HepG2 (cell line): ENCODE measurements around the gene PHACTR1. TPM values are rescaled to one million over a fixed set of nuclear protein-coding genes. Genes with fewer than 3 reads are reported as not detected.

Source experiments
- ATAC-seq: fragments of 200-7000 bp; cut with Tn5 transposase; 3 replicates; pipeline ENCODE4 v1.9.1; 2020; ENCODE audit warnings: mild to moderate bottlenecking, moderate library complexity
- BruUV-seq: library from RNA; stranded (reverse); fragments of 400-500 nt; replicated peaks from 2 replicates; lab custom pipeline; 2021; lab: Mats Ljungman, UMichigan
- CTCF ChIA-PET: fragments of 300-600 bp; formaldehyde crosslinking; extraction: SDS; loops from one replicate; lab custom pipeline; 2021; ENCODE audit warnings: low total read pairs, inconsistent platforms, low intra/inter-chr PET ratio; lab: Yijun Ruan, JAX
- POLR2A ChIA-PET: fragments of 350-600 bp; sonication (Branson Sonifier 250); formaldehyde crosslinking; loops from one replicate; lab custom pipeline; 2020; ENCODE audit warnings: antibody characterized with exemption, inconsistent platforms; lab: Yijun Ruan, JAX
- DNase-seq: peaks from one replicate; pipeline ENCODE4 v3.0.0-alpha.2; 2015; ENCODE audit warnings: low spot score
- FAIRE-seq: peaks from 3 replicates; lab custom pipeline; 2011; peaks lifted over from hg19 to GRCh38; lab: Jason Lieb, UNC
- H2AFZ ChIP-seq: one replicate; pipeline ENCODE4 v1.6.1; 2011; ENCODE audit warnings: low read length, inconsistent platforms
- H3K27ac ChIP-seq: fragments of 300-600 bp; 3 replicates; pipeline ENCODE4 v1.8.0; 2011; ENCODE audit warnings: mixed run types, mild to moderate bottlenecking, mixed read lengths, low read length, inconsistent platforms; ENCODE audit not compliant: insufficient read depth; ENCODE audit errors: extremely low read length
- H3K27me3 ChIP-seq, 2 experiments: fragments of 200-600 bp in 1 of 2; 2 replicates in 1 of 2; 3 replicates in 1 of 2; pipeline versions ENCODE4 v1.6.0 to v1.8.0; 2011; ENCODE audit warnings: low read length in 2 of 2, mild to moderate bottlenecking in 2 of 2, moderate library complexity in 2 of 2, inconsistent platforms in 1 of 2; ENCODE audit not compliant: insufficient read depth in 2 of 2, control insufficient read depth in 1 of 2
- H3K36me3 ChIP-seq, 2 experiments: fragments of 200-600 bp in 1 of 2; replicated peaks in 1 of 2; 2 replicates in 1 of 2; 3 replicates in 1 of 2; pipeline versions ENCODE4 v1.5.1 to v1.8.0; 2011; ENCODE audit warnings: low read length in 2 of 2, inconsistent platforms in 1 of 2; ENCODE audit not compliant: insufficient read depth in 2 of 2, control insufficient read depth in 1 of 2
- H3K4me1 ChIP-seq: 2 replicates; pipeline ENCODE4 v1.5.1; 2012; ENCODE audit warnings: low read length, inconsistent platforms; ENCODE audit not compliant: insufficient read depth
- H3K4me2 ChIP-seq: 2 replicates; pipeline ENCODE4 v1.6.0; 2011; ENCODE audit warnings: low read depth, low read length, inconsistent platforms
- H3K4me3 ChIP-seq, 3 experiments: fragments of 200-600 bp in 1 of 3; sonication (generic), shearing (Covaris generic) in 1 of 3; replicated peaks in 1 of 3; 2 replicates each; pipeline ENCODE4 v1.5.1; 2011 to 2016; ENCODE audit warnings: low read length in 3 of 3, inconsistent platforms in 2 of 3, low read depth in 2 of 3, mild to moderate bottlenecking in 2 of 3, control low read depth in 1 of 3, mixed read lengths in 1 of 3; ENCODE audit not compliant: insufficient read depth in 1 of 3
- H3K79me2 ChIP-seq: one replicate; pipeline ENCODE4 v1.6.1; 2011; ENCODE audit warnings: low read length, inconsistent platforms; ENCODE audit not compliant: insufficient read depth
- H3K9ac ChIP-seq: 2 replicates; pipeline ENCODE4 v1.6.0; 2011; ENCODE audit warnings: mild to moderate bottlenecking, low read depth, low read length, inconsistent platforms; ENCODE audit not compliant: insufficient read depth
- H3K9me3 ChIP-seq: 2 replicates; pipeline ENCODE4 v1.5.1; 2012; ENCODE audit warnings: mild to moderate bottlenecking, low read length
- H4K20me1 ChIP-seq: 2 replicates; pipeline ENCODE4 v1.6.0; 2011; ENCODE audit warnings: inconsistent platforms, mild to moderate bottlenecking, low read length, moderate library complexity; ENCODE audit not compliant: insufficient read depth
- ATRX ChIP-seq: sonication (generic); formaldehyde crosslinking; IDR thresholded peaks from 2 replicates; pipeline ENCODE4 v1.4.0; 2020; ENCODE audit warnings: missing genetic modification reagents, borderline replicate concordance
- ETV5 ChIP-seq: IDR thresholded peaks from 2 replicates; pipeline ENCODE4 v1.6.1; 2018; ENCODE audit warnings: missing biosample characterization, missing genetic modification reagents, inconsistent platforms, borderline replicate concordance
- HDAC2 ChIP-seq: sonication (generic); formaldehyde crosslinking; IDR thresholded peaks from 2 replicates; pipeline ENCODE4 v1.4.0; 2020; ENCODE audit warnings: missing genetic modification reagents
- KDM3A ChIP-seq: IDR thresholded peaks from 2 replicates; pipeline ENCODE4 v1.6.1; 2018; ENCODE audit warnings: low read depth, missing compliant biosample characterization
- MED1 ChIP-seq: sonication (generic); formaldehyde crosslinking; IDR thresholded peaks from 2 replicates; pipeline ENCODE4 v1.4.0; 2020; ENCODE audit warnings: missing genetic modification reagents
- MIER2 ChIP-seq: IDR thresholded peaks from 2 replicates; pipeline ENCODE4 v1.6.1; 2016; ENCODE audit warnings: missing biosample characterization, missing genetic modification reagents
- NR2F6 ChIP-seq, 2 experiments: IDR thresholded peaks; 2 replicates each; pipeline ENCODE4 v1.6.1; 2016; ENCODE audit warnings: antibody characterized with exemption in 1 of 2, mild to moderate bottlenecking in 1 of 2
- ZNF224 ChIP-seq: sonication (generic); formaldehyde crosslinking; IDR thresholded peaks from 2 replicates; pipeline ENCODE4 v1.5.0; 2020; ENCODE audit warnings: mild to moderate bottlenecking, missing genetic modification reagents
- ZNF234 ChIP-seq: sonication (generic); formaldehyde crosslinking; conservative IDR thresholded peaks from 2 replicates; pipeline ENCODE4 v1.5.1; 2020; ENCODE audit warnings: mild to moderate bottlenecking, missing genetic modification reagents
- ZNF253 ChIP-seq: sonication (generic); formaldehyde crosslinking; IDR thresholded peaks from 2 replicates; pipeline ENCODE4 v1.8.0; 2022; ENCODE audit warnings: mild to moderate bottlenecking, missing genetic modification reagents, borderline replicate concordance
- ZNF383 ChIP-seq: sonication (generic); formaldehyde crosslinking; IDR thresholded peaks from 2 replicates; pipeline ENCODE4 v1.4.0; 2020; ENCODE audit warnings: missing genetic modification reagents, mild to moderate bottlenecking, borderline replicate concordance
- ZNF747 ChIP-seq: sonication (generic); formaldehyde crosslinking; IDR thresholded peaks from 2 replicates; pipeline ENCODE4 v1.8.1; 2023; ENCODE audit warnings: missing genetic modification reagents, mild to moderate bottlenecking, borderline replicate concordance
- ZNF816 ChIP-seq: sonication (generic); formaldehyde crosslinking; IDR thresholded peaks from 2 replicates; pipeline ENCODE4 v1.8.0; 2022; ENCODE audit warnings: missing genetic modification reagents, mild to moderate bottlenecking, borderline replicate concordance
- WGBS: methylation state at CpG from one replicate; pipeline ENCODE4 v1.1.6; 2017; ENCODE audit warnings: low lambda C conversion rate; 5-methylcytosine and 5-hydroxymethylcytosine counted together
- in situ Hi-C: cut with HindIII; loops from 2 replicates; pipeline ENCODE4 v1.10.0; 2017; ENCODE audit warnings: low pct_unique_long_range_greater_than_20kb; ENCODE audit not compliant: extremely low pct_ligation_motif_present
- intact Hi-C: fragments of 100-400 bp; cut with micrococcal nuclease; formaldehyde crosslinking; loops from one replicate; pipeline ENCODE4 v1.10.0; 2022; ENCODE audit not compliant: unreplicated experiment
- polyA plus RNA-seq, 8 experiments: library from polyadenylated mRNA; depleted of rRNA in 3 of 8; stranded (reverse) in 7 of 8; unstranded in 1 of 8; fragments of >200 nt; fragmentation: Illumina TruSeq in 4 of 8; extraction: Trizol in 4 of 8; gene quantifications; 2 replicates each; pipeline versions ENCODE4 v1.2.1 to v1.2.3, GENCODE V29; 2011 to 2016; ENCODE audit warnings: low read depth in 4 of 8, missing spikeins in 1 of 8, mixed read lengths in 1 of 8; ENCODE audit not compliant: insufficient read depth in 1 of 8
- total RNA-seq, 5 experiments: library from RNA; depleted of rRNA; stranded (reverse); fragments of >200 nt; fragmentation: Illumina TruSeq; extraction: Trizol; gene quantifications; 2 replicates each; pipeline ENCODE4 v1.2.3, GENCODE V29; 2016; ENCODE audit warnings: low read depth in 1 of 5
- TF ChIP-seq, protein P1 (sequence below): sonication (generic); formaldehyde crosslinking; IDR thresholded peaks from 2 replicates; pipeline ENCODE4 v1.5.0; 2020; ENCODE audit warnings: mild to moderate bottlenecking, missing genetic modification reagents
- TF ChIP-seq, protein P2 (sequence below): sonication (generic); formaldehyde crosslinking; IDR thresholded peaks from 2 replicates; pipeline ENCODE4 v1.4.0; 2020; ENCODE audit warnings: missing genetic modification reagents, mild to moderate bottlenecking, borderline replicate concordance
- TF ChIP-seq, protein P3 (sequence below): IDR thresholded peaks from 2 replicates; pipeline ENCODE4 v1.6.1; 2012; ENCODE audit warnings: inconsistent platforms
- TF ChIP-seq, protein P4 (sequence below): sonication (generic); formaldehyde crosslinking; IDR thresholded peaks from 2 replicates; pipeline ENCODE4 v1.4.0; 2020; ENCODE audit warnings: missing genetic modification reagents

Gene PHACTR1
- total and polyA plus RNA-seq, 2 of the 13 experiments (the other 11 are each of a cell fraction or from before 2014, with no cell fraction given), result 0.09 TPM; not detected in 1

DNA sequence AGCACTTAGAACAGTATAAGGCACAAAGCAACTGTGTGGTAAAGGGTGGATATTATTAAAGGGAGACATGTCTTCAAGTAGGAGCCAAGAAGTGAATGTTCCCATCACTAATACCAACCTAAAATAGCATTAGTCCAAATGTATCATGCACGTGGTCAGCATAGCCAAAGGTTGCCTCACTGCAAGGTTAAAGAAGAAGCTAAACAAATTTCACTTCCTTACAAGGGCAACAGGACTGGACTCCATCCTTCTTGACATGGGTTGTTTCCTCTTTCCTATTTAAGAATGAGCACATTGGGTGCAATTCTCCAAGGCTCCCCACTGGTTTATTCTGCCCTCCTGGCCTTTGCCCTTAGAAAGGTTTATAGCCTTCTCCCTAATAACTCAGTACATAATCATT, 186.7 kb downstream of the PHACTR1 start (continued):
- TF ChIP-seq KDM3A (CRISPR knock-in tag), result no peak
- TF ChIP-seq MED1, result no peak

DNA sequence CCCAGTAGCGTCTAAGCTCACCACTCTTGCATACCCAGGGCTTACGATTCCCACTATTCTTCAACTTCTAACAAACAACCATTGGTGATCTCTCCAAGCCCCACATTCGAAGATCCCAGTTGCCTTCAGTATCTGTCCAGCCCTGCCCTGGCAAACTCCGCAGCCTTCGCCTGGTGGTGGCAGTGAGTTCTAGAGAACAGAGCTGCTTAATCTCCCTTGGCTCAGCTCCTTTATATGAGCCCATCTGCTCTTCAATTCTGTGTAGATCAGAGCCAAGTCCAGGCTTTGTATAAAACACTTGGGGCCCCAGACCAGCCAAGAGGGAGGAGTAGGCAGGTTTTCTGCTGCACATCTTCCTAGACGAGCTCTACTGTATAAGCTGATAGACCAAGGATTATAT, 193.3 kb downstream of the PHACTR1 start:
- ChIA-PET CTCF (no interaction called here), POLR2A (no interaction called here)
- no peak for ATAC-seq
- Histone ChIP-seq H3K27me3 (peaks cover 0 to 16% of the 10 kb centered on the region in 2 experiments; a peak in 1 of 5 replicates), H3K9ac (no peak overlapping the region), H3K79me2 (no peaks in the 10 kb centered on the region), H3K4me1 (no peaks in the 10 kb centered on the region), H4K20me1 (no peaks in the 10 kb centered on the region), H3K4me2 (no peak overlapping the region), H3K27ac (no peak overlapping the region), H3K36me3 (no peaks in the 10 kb centered on the region), H3K4me3 (no peak overlapping the region), H2AFZ (no peak overlapping the region), H3K9me3 (no peaks in the 10 kb centered on the region)
- BruUV-seq, result no TSS peak
- no peak for FAIRE-seq
- TF ChIP-seq, protein P1, sequence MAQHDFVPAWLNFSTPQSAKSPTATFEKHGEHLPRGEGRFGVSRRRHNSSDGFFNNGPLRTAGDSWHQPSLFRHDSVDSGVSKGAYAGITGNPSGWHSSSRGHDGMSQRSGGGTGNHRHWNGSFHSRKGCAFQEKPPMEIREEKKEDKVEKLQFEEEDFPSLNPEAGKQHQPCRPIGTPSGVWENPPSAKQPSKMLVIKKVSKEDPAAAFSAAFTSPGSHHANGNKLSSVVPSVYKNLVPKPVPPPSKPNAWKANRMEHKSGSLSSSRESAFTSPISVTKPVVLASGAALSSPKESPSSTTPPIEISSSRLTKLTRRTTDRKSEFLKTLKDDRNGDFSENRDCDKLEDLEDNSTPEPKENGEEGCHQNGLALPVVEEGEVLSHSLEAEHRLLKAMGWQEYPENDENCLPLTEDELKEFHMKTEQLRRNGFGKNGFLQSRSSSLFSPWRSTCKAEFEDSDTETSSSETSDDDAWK, result no peak
- no peak for TF ChIP-seq ATRX (CRISPR knock-in tag)
- TF ChIP-seq, protein P2, sequence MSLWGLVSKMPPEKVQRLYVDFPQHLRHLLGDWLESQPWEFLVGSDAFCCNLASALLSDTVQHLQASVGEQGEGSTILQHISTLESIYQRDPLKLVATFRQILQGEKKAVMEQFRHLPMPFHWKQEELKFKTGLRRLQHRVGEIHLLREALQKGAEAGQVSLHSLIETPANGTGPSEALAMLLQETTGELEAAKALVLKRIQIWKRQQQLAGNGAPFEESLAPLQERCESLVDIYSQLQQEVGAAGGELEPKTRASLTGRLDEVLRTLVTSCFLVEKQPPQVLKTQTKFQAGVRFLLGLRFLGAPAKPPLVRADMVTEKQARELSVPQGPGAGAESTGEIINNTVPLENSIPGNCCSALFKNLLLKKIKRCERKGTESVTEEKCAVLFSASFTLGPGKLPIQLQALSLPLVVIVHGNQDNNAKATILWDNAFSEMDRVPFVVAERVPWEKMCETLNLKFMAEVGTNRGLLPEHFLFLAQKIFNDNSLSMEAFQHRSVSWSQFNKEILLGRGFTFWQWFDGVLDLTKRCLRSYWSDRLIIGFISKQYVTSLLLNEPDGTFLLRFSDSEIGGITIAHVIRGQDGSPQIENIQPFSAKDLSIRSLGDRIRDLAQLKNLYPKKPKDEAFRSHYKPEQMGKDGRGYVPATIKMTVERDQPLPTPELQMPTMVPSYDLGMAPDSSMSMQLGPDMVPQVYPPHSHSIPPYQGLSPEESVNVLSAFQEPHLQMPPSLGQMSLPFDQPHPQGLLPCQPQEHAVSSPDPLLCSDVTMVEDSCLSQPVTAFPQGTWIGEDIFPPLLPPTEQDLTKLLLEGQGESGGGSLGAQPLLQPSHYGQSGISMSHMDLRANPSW (CRISPR knock-in tag), result no peak
- TF ChIP-seq ZNF234 (CRISPR knock-in tag), result no peak
- TF ChIP-seq NR2F6 (IDR thresholded peaks at IDR 0.05), result no peak
- no peak for TF ChIP-seq NR2F6 (CRISPR knock-in tag; IDR thresholded peaks at IDR 0.05)
- TF ChIP-seq ZNF383 (CRISPR knock-in tag), result no peak
- no peak for TF ChIP-seq MIER2 (CRISPR knock-in tag)
- no peak for TF ChIP-seq ETV5 (CRISPR knock-in tag)
- no peak for TF ChIP-seq ZNF224 (CRISPR knock-in tag)
- no peak for TF ChIP-seq HDAC2 (CRISPR knock-in tag)
- TF ChIP-seq, protein P3, sequence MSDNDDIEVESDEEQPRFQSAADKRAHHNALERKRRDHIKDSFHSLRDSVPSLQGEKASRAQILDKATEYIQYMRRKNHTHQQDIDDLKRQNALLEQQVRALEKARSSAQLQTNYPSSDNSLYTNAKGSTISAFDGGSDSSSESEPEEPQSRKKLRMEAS, result no peak
- TF ChIP-seq, protein P4, sequence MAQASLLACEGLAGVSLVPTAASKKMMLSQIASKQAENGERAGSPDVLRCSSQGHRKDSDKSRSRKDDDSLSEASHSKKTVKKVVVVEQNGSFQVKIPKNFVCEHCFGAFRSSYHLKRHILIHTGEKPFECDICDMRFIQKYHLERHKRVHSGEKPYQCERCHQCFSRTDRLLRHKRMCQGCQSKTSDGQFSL (CRISPR knock-in tag), result no peak
- no peak for TF ChIP-seq ZNF816 (CRISPR knock-in tag)
- TF ChIP-seq ZNF747, result no peak
- no peak for TF ChIP-seq ZNF253
- intact Hi-C loops, result no loop called here
- WGBS, result 49% methylated on average over 6 of the region's 6 CpGs
- in situ Hi-C loops, result loop anchor here (25.0 kb wide), 1 partner anchor 627 kb away; no protein-coding TSS in a partner anchor
- no peak for DNase-seq
